NCI-H1417 treated with DMSO at 0.1 percent for 48 hours (cell line): ENCODE measurements around the gene CHD3.
A peak's percentile ranks its signal among the peaks of the same experiment; 100 is the strongest.

Source experiments
- DNase-seq: peaks from one replicate; lab custom pipeline; 2025; lab: John Stamatoyannopoulos, UW

Gene CHD3

GRCh38 chr17:7888184-7888920 lies at the start of gene CHD3:
Gene CHD3, plus strand, starts transcription at chr17:7888789. Its CDS starts 212 bp downstream, at chr17:7889001.
- no peak for DNase-seq

DNA sequence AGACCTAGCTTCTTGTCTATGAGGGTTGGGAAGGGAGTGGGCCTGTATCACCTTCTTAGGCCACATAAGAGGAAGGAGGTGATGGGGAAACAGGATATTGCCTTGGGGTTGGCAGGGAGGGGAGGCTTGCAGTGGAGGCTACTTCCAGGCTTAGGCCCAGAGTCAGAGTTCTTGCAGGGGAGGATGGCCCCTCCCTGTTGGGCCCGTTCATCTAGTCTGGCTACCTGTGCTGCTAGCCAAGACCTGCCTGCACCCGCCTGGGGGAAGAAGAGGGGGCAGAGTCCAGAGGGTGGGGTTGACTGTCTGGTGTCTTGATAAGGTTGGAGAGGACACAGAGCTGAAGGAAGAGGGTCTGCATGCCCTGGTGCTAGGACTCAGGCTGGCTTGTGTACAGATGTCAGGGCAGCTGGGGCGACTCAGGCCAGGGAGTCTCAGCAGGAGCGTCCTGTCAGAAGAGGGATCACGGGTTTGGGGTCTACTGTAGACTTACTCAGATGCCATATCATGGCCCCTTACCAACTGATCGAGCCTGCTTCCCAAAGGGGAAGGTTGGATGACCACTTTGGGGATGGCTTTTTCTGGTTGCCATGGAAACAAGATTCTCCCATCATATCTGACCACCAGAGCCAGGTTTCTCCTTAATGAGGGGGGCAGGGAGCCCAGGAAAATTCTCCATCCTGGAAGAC lies 49.3 kb upstream of the CHD3 start:
- no peak for DNase-seq

- no peak for DNase-seq
Observed at GRCh38 chr17:7839876-7840261, 48.7 kb upstream of the CHD3 start.

- no peak for DNase-seq
Observed at GRCh38 chr17:7840441-7840840, 48.1 kb upstream of the CHD3 start.

GRCh38 chr17:7840875-7841274 lies 47.7 kb upstream of the CHD3 start:
- no peak for DNase-seq

- DNase-seq, result no peak
Observed at GRCh38 chr17:7841396-7841914, 47.1 kb upstream of the CHD3 start.

DNA sequence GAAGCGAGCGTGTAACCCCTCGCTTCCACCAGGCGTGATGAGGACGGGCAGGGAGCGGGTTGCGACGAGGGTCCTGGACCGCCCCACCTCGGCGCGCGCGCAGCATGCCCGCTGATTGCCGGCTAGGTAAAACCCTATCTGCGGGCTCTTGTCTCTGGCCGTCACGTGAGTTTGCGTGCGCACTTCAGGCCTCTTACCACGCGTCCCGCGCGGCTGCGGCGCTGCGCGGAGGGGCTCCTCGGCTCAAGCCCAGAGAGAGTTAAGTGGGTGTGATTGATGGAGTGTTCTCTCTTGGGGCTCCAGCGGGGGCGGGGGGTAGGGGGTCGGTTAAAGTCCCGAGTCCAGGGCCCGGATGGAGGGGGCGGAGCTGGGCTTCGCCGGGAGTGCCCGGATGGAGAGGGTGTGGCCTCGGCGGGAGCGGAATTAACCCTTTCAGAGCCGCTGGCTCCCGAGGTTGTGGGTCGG lies 46.6 kb upstream of the CHD3 start:
- DNase-seq, result peak; percentile 30

DNA sequence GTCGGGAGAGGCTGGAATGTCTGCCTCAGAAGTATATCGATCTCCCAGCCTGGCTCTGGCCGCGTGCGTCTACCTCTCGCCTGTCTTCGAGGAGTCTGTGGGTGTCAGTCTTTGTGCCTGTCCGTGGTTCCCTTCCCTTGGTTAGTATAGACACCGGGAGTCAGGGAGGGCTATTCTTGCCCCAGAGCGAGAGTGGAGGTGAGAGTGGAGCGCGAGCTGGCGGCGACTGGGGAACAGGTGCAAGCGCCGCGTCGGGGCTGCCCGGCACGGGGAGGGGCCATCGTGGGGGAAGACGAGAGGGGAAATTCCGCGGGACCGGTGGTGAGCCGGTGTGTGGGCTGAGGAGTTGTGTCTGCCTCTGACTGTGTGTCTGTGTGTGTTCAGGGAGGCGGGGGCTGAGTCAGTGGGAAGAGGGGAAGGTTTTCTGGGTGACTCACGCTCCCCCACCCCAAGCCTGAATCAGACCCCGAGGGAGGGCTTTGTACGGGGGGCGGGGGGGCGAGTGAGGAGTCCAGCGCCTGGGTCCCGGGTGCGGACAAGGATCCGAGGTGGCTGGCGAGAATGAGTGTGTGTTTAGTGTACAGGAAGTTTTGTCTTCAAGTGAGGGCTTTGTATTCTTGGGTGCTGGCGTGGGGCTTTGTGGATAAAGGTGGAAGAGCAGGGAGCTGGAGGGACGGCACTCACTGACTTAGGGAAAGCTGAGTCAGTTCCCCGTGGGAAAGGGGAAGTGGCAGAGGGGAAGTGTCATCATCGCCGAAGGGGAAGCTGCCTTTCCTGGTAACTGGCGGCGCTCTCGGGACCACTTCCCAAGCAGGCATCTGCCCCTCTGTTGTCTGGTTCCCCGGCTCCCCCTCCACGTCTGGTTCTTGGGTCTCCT lies 46.0 kb upstream of the CHD3 start:
- no peak for DNase-seq

- DNase-seq, result no peak
Observed at GRCh38 chr17:7843257-7843535, 45.4 kb upstream of the CHD3 start.

- DNase-seq, result peak; percentile 6
Observed at GRCh38 chr17:7843536-7844291, 44.9 kb upstream of the CHD3 start.

GRCh38 chr17:7844292-7845154 lies 44.1 kb upstream of the CHD3 start:
- peak; percentile 61 for DNase-seq

DNA sequence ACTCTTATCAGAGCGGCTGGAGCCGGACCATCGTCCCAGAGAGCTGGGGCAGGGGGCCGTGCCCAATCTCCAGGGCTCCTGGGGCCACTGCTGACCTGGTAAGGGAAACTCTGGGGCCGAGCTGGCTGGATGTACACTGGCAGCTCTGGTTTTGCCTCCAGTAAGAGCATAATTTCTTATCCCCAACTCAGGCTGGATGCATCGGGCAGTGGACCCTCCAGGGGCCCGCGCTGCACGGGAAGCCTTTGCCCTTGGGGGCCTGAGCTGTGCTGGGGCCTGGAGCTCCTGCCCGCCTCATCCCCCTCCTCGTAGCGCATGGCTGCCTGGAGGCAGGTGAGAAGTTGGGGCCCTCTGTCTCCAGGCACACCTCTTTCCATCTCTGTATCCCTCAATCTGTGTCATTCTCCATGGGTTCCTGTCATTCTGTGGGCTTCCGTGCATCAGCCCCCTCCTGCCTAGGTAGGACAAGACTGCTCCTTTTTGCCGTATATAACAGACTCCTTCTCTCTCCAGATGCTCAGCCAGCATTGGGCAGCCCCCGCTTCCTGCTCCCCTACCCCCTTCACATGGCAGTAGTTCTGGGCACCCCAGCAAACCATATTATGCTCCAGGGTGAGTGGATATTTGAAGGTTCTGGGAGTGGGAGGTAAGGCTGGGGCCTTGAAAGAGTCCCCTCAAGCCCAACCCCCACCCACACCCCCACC lies 43.1 kb upstream of the CHD3 start:
- no peak for DNase-seq

DNA sequence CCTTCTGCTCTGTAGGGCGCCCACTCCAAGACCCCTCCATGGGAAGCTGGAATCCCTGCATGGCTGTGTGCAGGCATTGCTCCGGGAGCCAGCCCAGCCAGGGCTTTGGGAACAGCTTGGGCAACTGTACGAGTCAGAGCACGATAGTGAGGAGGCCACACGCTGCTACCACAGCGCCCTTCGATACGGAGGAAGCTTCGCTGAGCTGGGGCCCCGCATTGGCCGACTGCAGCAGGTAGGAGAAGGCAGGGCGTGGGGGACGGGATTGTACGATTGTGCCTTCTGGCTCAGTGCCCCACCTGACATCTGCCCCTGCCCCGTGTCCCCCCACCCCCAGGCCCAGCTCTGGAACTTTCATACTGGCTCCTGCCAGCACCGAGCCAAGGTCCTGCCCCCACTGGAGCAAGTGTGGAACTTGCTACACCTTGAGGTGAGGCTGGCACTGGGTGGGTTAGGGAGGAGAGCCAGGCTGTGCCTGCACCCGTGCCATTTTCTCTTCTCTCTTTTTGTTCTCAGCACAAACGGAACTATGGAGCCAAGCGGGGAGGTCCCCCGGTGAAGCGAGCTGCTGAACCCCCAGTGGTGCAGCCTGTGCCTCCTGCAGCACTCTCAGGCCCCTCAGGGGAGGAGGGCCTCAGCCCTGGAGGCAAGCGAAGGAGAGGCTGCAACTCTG lies 42.4 kb upstream of the CHD3 start:
- DNase-seq, result no peak

GRCh38 chr17:7846765-7847661 lies 41.6 kb upstream of the CHD3 start:
- no peak for DNase-seq

GRCh38 chr17:7848131-7848579 lies 40.4 kb upstream of the CHD3 start:
- no peak for DNase-seq

GRCh38 chr17:7848739-7849129 lies 39.9 kb upstream of the CHD3 start:
- DNase-seq, result no peak

- DNase-seq, result no peak
Observed at GRCh38 chr17:7849130-7849750, 39.3 kb upstream of the CHD3 start.
